Measurements from ENCODE around the gene LRRC4B.

GRCh38 chr19:50488389-50489194, 79.6 kb downstream of the LRRC4B start:
- TF ChIP-seq CTCF (IDR thresholded peaks at IDR 0.05), result no peak
- no peak for TF ChIP-seq POLR2A (IDR thresholded peaks at IDR 0.05)
